ENCODE data around the gene KLLN.
A peak's percentile ranks its signal among the peaks of the same experiment; 100 is the strongest.
"Not testable (repeated sequence)": the region's sequence is repeated elsewhere in the genome, so short reads cannot be mapped to it uniquely, and the experiment has no call there.

KLLN gene

DNA sequence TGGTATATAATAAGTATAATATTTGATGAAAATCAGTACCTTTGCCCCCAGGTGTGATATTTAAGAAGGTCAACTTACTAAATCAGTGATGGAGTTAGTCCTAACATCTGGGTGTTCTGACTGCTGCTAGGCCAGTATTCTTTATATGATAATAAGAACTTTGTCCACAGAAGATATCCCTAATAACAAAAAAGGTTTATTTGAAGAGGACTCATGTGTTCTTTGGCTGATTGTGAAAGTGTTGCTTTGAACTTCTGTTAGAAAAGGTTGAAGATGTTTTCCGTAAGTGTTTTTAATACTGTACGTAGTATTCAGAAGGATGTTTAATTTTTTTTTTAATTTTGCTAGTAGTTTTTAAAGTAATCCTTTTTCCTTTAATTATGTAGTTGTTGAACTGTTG, 10.3 kb upstream of the KLLN start:
- no peak for DNase-seq (ENCODE audit: low read depth, low spot score)
- Histone ChIP-seq H3K27me3 (ENCODE audit: insufficient read depth, insufficient read length) (no peaks in the 10 kb centered on the region), H3K36me3 (ENCODE audit: insufficient read depth, insufficient read length, low read length) (peaks cover 5% of the 10 kb centered on the region), H3K9me3 (ENCODE audit: insufficient read depth, low read length) (no peaks in the 10 kb centered on the region), H3K9ac (ENCODE audit: insufficient read length, low read depth) (no peak overlapping the region), H3K4me1 (ENCODE audit: insufficient read depth, insufficient read length) (no peaks in the 10 kb centered on the region), H3K4me3 (ENCODE audit: insufficient read length, low read depth) (no peak overlapping the region)
- TF ChIP-seq SUZ12 (IDR thresholded peaks at IDR 0.05; ENCODE audit: extremely low read depth, insufficient read depth, insufficient read length) = no peak
- TF ChIP-seq ZNF274 (IDR thresholded peaks at IDR 0.05; ENCODE audit: low read depth, low read length) = no peak
- TF ChIP-seq YY1 (IDR thresholded peaks at IDR 0.05; ENCODE audit: insufficient read depth, insufficient read length) = no peak

DNA sequence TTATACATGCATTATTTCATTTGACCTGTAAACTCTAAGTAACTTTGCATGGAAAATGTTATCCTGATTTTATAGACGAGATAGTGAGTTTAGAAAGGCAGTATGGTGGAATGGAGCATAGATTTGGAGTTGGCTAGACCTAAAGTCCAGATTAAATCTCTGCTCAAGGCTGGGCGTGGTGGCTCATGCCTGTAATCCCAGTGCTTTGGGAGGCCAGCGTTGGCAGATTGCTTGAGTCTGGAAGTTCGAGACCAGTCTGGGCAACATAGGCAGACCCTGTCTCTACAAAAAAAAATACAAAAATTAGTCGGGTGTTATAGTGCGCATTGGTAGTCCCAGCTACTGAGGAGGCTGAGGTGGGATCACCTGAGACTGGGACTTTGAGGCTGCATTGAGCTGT, 9.5 kb upstream of the KLLN start:
- H3K9ac ChIP-seq (ENCODE audit: insufficient read length, low read depth) = no peak overlapping the region
- TF ChIP-seq ZNF274 (IDR thresholded peaks at IDR 0.05; ENCODE audit: low read depth, low read length) = no peak
- TF ChIP-seq YY1 (IDR thresholded peaks at IDR 0.05; ENCODE audit: insufficient read depth, insufficient read length) = no peak
- TF ChIP-seq SUZ12 (IDR thresholded peaks at IDR 0.05; ENCODE audit: extremely low read depth, insufficient read depth, insufficient read length) = no peak
- H3K36me3 ChIP-seq (ENCODE audit: insufficient read depth, insufficient read length, low read length) = no peaks in the 10 kb centered on the region

DNA sequence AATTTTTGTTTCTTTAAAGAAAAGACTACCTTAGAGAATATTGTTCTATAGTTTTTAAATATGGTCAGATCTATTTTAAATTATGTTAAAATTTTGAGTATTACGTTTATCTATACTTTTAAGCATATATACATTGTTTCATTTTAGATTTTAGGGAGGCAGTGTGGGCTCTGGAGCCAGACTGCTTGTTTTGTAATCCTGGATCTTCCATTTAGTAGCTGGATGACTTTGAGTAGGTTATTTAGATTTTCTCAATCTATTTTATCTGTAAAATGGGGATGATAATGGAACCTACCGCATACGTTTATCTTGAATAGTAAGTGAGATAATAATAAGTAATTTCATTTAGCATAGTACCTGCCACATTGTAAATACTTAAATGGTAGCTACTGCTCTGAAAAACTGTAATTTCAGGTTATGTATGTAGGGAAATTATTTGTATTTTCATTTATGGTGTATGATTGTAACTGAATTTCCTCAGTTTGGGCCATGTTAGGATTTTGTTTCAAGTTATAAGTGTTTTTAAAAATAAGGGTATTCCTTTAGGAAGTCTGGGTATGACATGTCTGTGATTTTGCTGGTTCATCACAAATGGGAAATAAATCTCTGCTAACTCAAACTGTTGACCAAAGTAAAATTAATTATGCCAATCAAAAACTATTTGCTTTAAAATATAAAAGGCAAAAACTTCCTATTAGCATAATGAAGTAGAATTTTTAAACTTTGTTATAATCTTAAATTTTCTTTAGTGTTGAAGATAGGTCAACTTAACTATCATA, 6.6 kb upstream of the KLLN start:
- Histone ChIP-seq H3K4me3 (ENCODE audit: insufficient read length, low read depth) (no peak overlapping the region), H3K27me3 (ENCODE audit: insufficient read depth, insufficient read length) (no peaks in the 10 kb centered on the region), H3K9ac (ENCODE audit: insufficient read length, low read depth) (no peak overlapping the region), H3K4me1 (ENCODE audit: insufficient read depth, insufficient read length) (no peaks in the 10 kb centered on the region), H3K9me3 (ENCODE audit: insufficient read depth, low read length) (no peaks in the 10 kb centered on the region), H3K36me3 (ENCODE audit: insufficient read depth, insufficient read length, low read length) (no peaks in the 10 kb centered on the region)
- no peak for DNase-seq (ENCODE audit: low read depth, low spot score)
- no peak for TF ChIP-seq SUZ12 (IDR thresholded peaks at IDR 0.05; ENCODE audit: extremely low read depth, insufficient read depth, insufficient read length)
- TF ChIP-seq ZNF274 (IDR thresholded peaks at IDR 0.05; ENCODE audit: low read depth, low read length) = no peak
- no peak for TF ChIP-seq YY1 (IDR thresholded peaks at IDR 0.05; ENCODE audit: insufficient read depth, insufficient read length)

More for the DNA sequence above, 9.5 kb upstream of the KLLN start:
- no peak for DNase-seq (ENCODE audit: low read depth, low spot score)
- Histone ChIP-seq H3K9me3 (ENCODE audit: insufficient read depth, low read length) (no peaks in the 10 kb centered on the region), H3K4me1 (ENCODE audit: insufficient read depth, insufficient read length) (no peaks in the 10 kb centered on the region), H3K4me3 (ENCODE audit: insufficient read length, low read depth) (no peak overlapping the region), H3K27me3 (ENCODE audit: insufficient read depth, insufficient read length) (no peaks in the 10 kb centered on the region)

GRCh38 chr10:87869139-87869538, 5.8 kb upstream of the KLLN start:
- H3K36me3 ChIP-seq (ENCODE audit: insufficient read depth, insufficient read length, low read length); H3K4me3 ChIP-seq (ENCODE audit: insufficient read length, low read depth); H3K9me3 ChIP-seq (ENCODE audit: insufficient read depth, low read length); H3K4me1 ChIP-seq (ENCODE audit: insufficient read depth, insufficient read length); H3K9ac ChIP-seq (ENCODE audit: insufficient read length, low read depth); H3K27me3 ChIP-seq (ENCODE audit: insufficient read depth, insufficient read length); DNase-seq (ENCODE audit: low read depth, low spot score): not testable (repeated sequence)

GRCh38 chr10:87868277-87868676, 4.9 kb upstream of the KLLN start:
- no peak overlapping the region for H3K9ac ChIP-seq (ENCODE audit: insufficient read length, low read depth)
- DNase-seq (ENCODE audit: low read depth, low spot score) = no peak
- TF ChIP-seq ZNF274 (IDR thresholded peaks at IDR 0.05; ENCODE audit: low read depth, low read length) = no peak
- TF ChIP-seq YY1 (IDR thresholded peaks at IDR 0.05; ENCODE audit: insufficient read depth, insufficient read length) = no peak
- TF ChIP-seq SUZ12 (IDR thresholded peaks at IDR 0.05; ENCODE audit: extremely low read depth, insufficient read depth, insufficient read length) = no peak
- no peaks in the 10 kb centered on the region for H3K9me3 ChIP-seq (ENCODE audit: insufficient read depth, low read length)
- no peaks in the 10 kb centered on the region for H3K4me1 ChIP-seq (ENCODE audit: insufficient read depth, insufficient read length)
- no peaks in the 10 kb centered on the region for H3K36me3 ChIP-seq (ENCODE audit: insufficient read depth, insufficient read length, low read length)
- no peak overlapping the region for H3K4me3 ChIP-seq (ENCODE audit: insufficient read length, low read depth)
- H3K27me3 ChIP-seq (ENCODE audit: insufficient read depth, insufficient read length) = no peaks in the 10 kb centered on the region

DNA sequence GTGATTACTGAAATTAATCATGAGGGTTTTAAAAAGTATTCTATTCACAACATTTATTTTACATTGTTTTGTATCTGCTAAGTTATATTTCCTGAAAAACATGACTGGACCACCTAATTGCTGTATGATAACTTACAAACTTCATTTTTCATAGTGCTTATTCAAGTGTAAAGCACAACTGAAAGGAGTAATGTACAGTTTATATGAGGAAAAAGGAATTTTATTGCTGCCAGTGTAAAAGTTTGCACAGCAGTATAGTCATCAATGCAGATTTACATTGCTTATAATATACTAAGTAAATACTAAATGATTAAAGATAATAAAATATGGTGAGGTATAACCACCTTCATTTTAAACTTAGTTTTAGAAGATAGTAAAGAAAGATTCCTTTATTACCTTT, 4.1 kb upstream of the KLLN start:
- TF ChIP-seq SUZ12 (IDR thresholded peaks at IDR 0.05; ENCODE audit: extremely low read depth, insufficient read depth, insufficient read length) = no peak
- no peak for TF ChIP-seq YY1 (IDR thresholded peaks at IDR 0.05; ENCODE audit: insufficient read depth, insufficient read length)
- no peak for TF ChIP-seq ZNF274 (IDR thresholded peaks at IDR 0.05; ENCODE audit: low read depth, low read length)
- Histone ChIP-seq H3K9ac (ENCODE audit: insufficient read length, low read depth) (no peak overlapping the region), H3K27me3 (ENCODE audit: insufficient read depth, insufficient read length) (no peaks in the 10 kb centered on the region), H3K4me3 (ENCODE audit: insufficient read length, low read depth) (no peak overlapping the region), H3K9me3 (ENCODE audit: insufficient read depth, low read length) (no peaks in the 10 kb centered on the region), H3K4me1 (ENCODE audit: insufficient read depth, insufficient read length) (no peaks in the 10 kb centered on the region), H3K36me3 (ENCODE audit: insufficient read depth, insufficient read length, low read length) (no peaks in the 10 kb centered on the region)
- no peak for DNase-seq (ENCODE audit: low read depth, low spot score)

DNA sequence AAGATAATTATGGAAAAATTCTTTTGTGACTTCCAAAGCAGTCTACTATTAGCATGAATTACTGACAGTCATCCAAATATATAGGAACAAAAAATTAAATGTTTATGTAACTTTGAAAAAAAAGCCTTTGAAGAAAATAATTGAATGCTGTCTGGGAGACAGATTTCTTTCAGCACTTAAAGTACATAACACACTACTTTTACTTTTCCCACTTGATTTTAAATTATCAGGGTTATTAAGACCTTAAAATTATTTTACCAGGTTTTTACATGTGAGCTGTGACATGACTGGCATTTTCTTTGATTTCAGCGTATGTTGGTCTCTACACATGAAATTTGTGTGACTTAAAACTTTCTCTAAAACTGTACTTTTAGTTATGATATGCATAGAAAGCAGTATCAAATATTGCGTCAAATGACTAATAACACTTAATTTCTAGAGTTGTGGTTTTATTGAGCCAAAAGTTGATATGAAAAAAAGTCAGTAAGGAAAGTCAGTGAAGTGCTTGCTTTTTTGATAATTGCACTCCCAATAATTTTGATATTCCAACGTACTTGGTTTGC, 3.2 kb upstream of the KLLN start:
- Histone ChIP-seq H3K4me3 (ENCODE audit: insufficient read length, low read depth) (peak overlapping the region; percentile 76), H3K27me3 (ENCODE audit: insufficient read depth, insufficient read length) (no peaks in the 10 kb centered on the region), H3K36me3 (ENCODE audit: insufficient read depth, insufficient read length, low read length) (no peaks in the 10 kb centered on the region), H3K4me1 (ENCODE audit: insufficient read depth, insufficient read length) (no peaks in the 10 kb centered on the region), H3K9ac (ENCODE audit: insufficient read length, low read depth) (peak overlapping the region; percentile 61), H3K9me3 (ENCODE audit: insufficient read depth, low read length) (no peaks in the 10 kb centered on the region)
- TF ChIP-seq ZNF274 (IDR thresholded peaks at IDR 0.05; ENCODE audit: low read depth, low read length) = no peak
- TF ChIP-seq SUZ12 (IDR thresholded peaks at IDR 0.05; ENCODE audit: extremely low read depth, insufficient read depth, insufficient read length) = no peak
- no peak for TF ChIP-seq YY1 (IDR thresholded peaks at IDR 0.05; ENCODE audit: insufficient read depth, insufficient read length)
- no peak for DNase-seq (ENCODE audit: low read depth, low spot score)

Data from NT2/D1 (cell line).